ENCODE measurements around the gene ADNP. TPM values are rescaled to one million over a fixed set of nuclear protein-coding genes. Genes with fewer than 3 reads are reported as not detected.

The ADNP gene
- total RNA-seq, 1 donor from 2014 or later: 58.3 TPM

DNA sequence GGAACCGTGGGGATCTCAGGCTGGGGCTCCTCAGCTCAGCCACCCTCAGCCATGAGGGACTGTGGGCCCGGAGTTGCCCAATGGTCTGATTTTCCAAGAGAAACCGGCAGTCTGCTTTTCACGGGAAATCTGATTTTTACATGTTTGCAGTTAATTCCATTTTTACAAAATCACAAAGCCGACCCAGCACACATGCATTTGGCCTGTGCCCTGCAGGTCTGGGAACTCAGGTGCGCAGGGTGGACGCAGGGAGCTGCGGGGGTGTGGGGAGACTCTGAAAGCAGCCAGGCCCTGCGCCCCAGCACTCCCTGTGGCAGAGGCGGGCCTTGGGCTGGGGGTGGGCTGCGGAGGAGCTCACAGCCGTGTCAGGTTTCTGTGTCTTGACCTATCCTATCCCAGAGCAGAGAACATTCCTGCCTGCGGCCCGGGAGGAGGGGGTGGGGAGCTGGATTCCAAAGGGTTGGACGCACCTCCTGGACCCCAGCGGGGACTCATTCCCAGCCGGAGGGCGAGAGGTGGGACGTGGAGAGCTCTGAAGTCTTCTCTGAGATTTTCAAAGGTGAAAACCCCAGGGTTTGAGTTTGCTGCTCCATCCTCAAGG lies 60.6 kb downstream of the ADNP start:
- ATAC-seq: no peak
- no peak overlapping the region for H3K27ac ChIP-seq
- no peaks in the 10 kb centered on the region for H3K4me1 ChIP-seq
- no peak overlapping the region for H3K4me3 ChIP-seq
- H3K9me3 ChIP-seq: no peaks in the 10 kb centered on the region
- no peaks in the 10 kb centered on the region for H3K27me3 ChIP-seq (ENCODE audit: low read depth)
- intact Hi-C loops (cut with DNase I): no loop called here
- TF ChIP-seq CTCF (IDR thresholded peaks at IDR 0.05): no peak
- no peaks in the 10 kb centered on the region for H3K36me3 ChIP-seq
- DNase-seq: no peak

GRCh38 chr20:50868509-50869495 lies 62.4 kb downstream of the ADNP start:
- DNase-seq (peak; percentile 9), ATAC-seq (no peak)
- intact Hi-C loops (cut with DNase I): no loop called here

DNA sequence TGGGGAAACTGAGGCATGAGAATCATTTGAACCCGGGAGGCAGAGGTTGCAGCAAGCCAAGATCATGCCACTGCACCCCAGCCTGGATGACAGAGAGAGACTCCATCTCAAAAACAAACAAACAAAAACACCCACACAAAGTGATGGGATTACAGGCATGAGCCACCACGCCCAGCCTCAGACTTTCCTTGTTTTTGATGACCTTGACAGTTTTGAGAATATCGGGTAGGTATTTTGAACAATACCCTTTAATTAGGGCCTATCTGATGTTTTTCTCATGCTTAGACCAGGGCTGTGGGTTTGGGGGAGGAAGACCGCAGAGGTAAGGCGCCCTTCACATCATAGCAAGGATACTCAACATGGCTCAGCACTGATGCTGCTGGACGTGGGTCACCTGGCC lies 63.4 kb downstream of the ADNP start:
- no peak for ATAC-seq
- no peak overlapping the region for H3K27ac ChIP-seq

More at GRCh38 chr20:50868509-50869495, 62.4 kb downstream of the ADNP start:
- no peak overlapping the region for H3K27ac ChIP-seq
- H3K4me3 ChIP-seq: no peak overlapping the region
- H3K9me3 ChIP-seq: no peaks in the 10 kb centered on the region
- no peaks in the 10 kb centered on the region for H3K36me3 ChIP-seq
- no peak for TF ChIP-seq CTCF (IDR thresholded peaks at IDR 0.05)
- no peaks in the 10 kb centered on the region for H3K27me3 ChIP-seq (ENCODE audit: low read depth)
- no peaks in the 10 kb centered on the region for H3K4me1 ChIP-seq

DNA sequence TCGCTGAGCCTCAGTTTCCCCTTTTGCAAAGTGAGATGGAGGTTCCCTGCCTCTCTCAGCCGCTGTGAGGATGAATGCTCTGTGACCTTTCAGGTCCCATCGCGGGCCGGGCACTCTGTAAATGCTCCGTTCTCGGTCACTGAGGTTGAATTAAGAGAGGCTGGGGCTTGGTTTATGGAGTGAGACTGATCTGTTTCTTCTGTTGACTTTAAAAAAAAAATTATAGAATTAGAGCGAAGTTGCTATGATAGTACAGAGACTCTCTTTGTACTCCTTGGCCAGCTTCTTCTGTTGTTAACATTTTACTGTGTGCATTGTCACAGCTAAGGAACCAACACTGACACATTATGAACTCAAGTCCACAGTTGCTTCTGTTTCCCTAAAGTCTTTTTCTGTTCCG lies 64.4 kb downstream of the ADNP start:
- DNase-seq: no peak
- Histone ChIP-seq H3K27ac (no peak overlapping the region), H3K36me3 (no peaks in the 10 kb centered on the region), H3K4me3 (no peak overlapping the region), H3K27me3 (ENCODE audit: low read depth) (no peaks in the 10 kb centered on the region), H3K9me3 (no peaks in the 10 kb centered on the region), H3K4me1 (no peaks in the 10 kb centered on the region)
- TF ChIP-seq CTCF (IDR thresholded peaks at IDR 0.05): no peak
- ATAC-seq: no peak
- intact Hi-C loops (cut with DNase I): no loop called here

More for the DNA sequence above, 63.4 kb downstream of the ADNP start:
- intact Hi-C loops (cut with DNase I): no loop called here
- no peak for TF ChIP-seq CTCF (IDR thresholded peaks at IDR 0.05)
- H3K4me3 ChIP-seq: no peak overlapping the region
- H3K4me1 ChIP-seq: no peaks in the 10 kb centered on the region
- H3K27me3 ChIP-seq (ENCODE audit: low read depth): no peaks in the 10 kb centered on the region
- H3K9me3 ChIP-seq: no peaks in the 10 kb centered on the region
- peak; percentile 4 for DNase-seq
- H3K36me3 ChIP-seq: no peaks in the 10 kb centered on the region

DNA sequence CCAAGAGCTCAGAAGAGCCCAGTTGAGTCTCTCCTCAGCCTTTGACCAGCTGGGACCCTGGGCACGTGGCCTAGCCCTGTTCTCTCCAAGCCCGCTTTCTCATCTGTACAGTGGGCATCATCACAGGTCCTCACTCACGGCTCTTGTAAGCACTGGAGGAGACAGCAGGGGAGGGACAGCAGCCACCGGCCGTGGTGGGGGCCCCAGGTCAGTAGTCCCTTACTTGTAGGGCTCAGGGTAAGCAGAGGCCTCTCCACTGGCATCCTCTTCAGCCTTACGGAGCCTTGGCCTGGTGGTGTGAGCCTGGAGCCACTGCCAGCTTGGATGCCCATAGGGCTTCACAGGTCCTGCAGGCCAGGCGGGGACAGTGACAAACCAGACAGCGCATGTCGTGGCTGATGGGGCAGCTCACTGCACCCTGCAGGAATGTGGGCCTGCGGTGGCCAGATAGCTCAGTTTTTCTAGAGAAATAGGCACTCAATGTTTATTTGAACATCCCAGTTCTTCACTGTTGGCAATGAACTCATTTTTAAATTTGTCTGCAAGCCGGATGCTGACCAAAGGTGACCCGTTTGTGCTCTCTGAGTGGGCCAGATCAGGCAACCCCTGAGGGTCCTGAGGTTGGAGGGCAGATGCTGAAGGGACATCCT lies 65.1 kb downstream of the ADNP start:
- no peak overlapping the region for H3K27ac ChIP-seq

More for the DNA sequence above, 65.1 kb downstream of the ADNP start:
- Histone ChIP-seq H3K9me3 (no peaks in the 10 kb centered on the region), H3K36me3 (no peaks in the 10 kb centered on the region), H3K4me3 (no peak overlapping the region), H3K27me3 (ENCODE audit: low read depth) (no peaks in the 10 kb centered on the region), H3K4me1 (no peaks in the 10 kb centered on the region)
- ATAC-seq (no peak), DNase-seq (no peak)
- intact Hi-C loops (cut with DNase I): no loop called here
- TF ChIP-seq CTCF (IDR thresholded peaks at IDR 0.05): no peak
